AG08396 (cell line): Measurements from ENCODE around the gene CLIP1.
A peak's percentile ranks its signal among the peaks of the same experiment; 100 is the strongest.
"Not testable (repeated sequence)": the region's sequence is repeated elsewhere in the genome, so short reads cannot be mapped to it uniquely, and the experiment has no call there.

ENCODE experiments used
- DNase-seq: peaks from one replicate; pipeline ENCODE4 v3.0.0; 2012; ENCODE audit warnings: low spot score, mixed read lengths

The CLIP1 gene

GRCh38 chr12:122310626-122311333 lies 111.7 kb downstream of the CLIP1 start:
- DNase-seq, result no peak

GRCh38 chr12:122309564-122310121 lies 112.8 kb downstream of the CLIP1 start:
- no peak for DNase-seq

GRCh38 chr12:122308811-122309210 lies 113.7 kb downstream of the CLIP1 start:
- DNase-seq, result no peak

- no peak for DNase-seq
Measured at GRCh38 chr12:122306407-122306806, 116.1 kb downstream of the CLIP1 start.

- no peak for DNase-seq
Measured at GRCh38 chr12:122304924-122305323, 117.5 kb downstream of the CLIP1 start.

- no peak for DNase-seq
Measured at GRCh38 chr12:122303068-122303467, 119.4 kb downstream of the CLIP1 start.

- DNase-seq, result no peak
Measured at GRCh38 chr12:122298071-122298748, 124.3 kb downstream of the CLIP1 start.

GRCh38 chr12:122297494-122297893 lies 125.0 kb downstream of the CLIP1 start:
- no peak for DNase-seq

- no peak for DNase-seq
Measured at GRCh38 chr12:122295877-122296276, 126.6 kb downstream of the CLIP1 start.

GRCh38 chr12:122293081-122293480 lies 129.4 kb downstream of the CLIP1 start:
- no peak for DNase-seq

- DNase-seq, result no peak
Measured at GRCh38 chr12:122291431-122291830, 131.0 kb downstream of the CLIP1 start.

GRCh38 chr12:122283680-122284079 lies 138.8 kb downstream of the CLIP1 start:
- no peak for DNase-seq

- DNase-seq, result peak; percentile 58
Measured at GRCh38 chr12:122282061-122282460, 140.4 kb downstream of the CLIP1 start.

- DNase-seq, result no peak
Measured at GRCh38 chr12:122276242-122276641, 146.2 kb downstream of the CLIP1 start.

GRCh38 chr12:122275459-122275858 lies 147.0 kb downstream of the CLIP1 start:
- no peak for DNase-seq

GRCh38 chr12:122266230-122266901 lies 156.1 kb downstream of the CLIP1 start, which contains the start of gene VPS33A:
Gene VPS33A, minus strand, starts transcription at chr12:122266494. Its CDS starts 86 bp downstream, at chr12:122266408.
- DNase-seq, result peak; percentile 94

GRCh38 chr12:122265886-122266229 lies 156.6 kb downstream of the CLIP1 start:
- peak; percentile 25 for DNase-seq

- DNase-seq, result no peak
Measured at GRCh38 chr12:122265476-122265875, 157.0 kb downstream of the CLIP1 start.

- DNase-seq, result not testable (repeated sequence)
Measured at GRCh38 chr12:122260735-122261134, 161.7 kb downstream of the CLIP1 start.

- not testable (repeated sequence) for DNase-seq
Measured at GRCh38 chr12:122258939-122259338, 163.5 kb downstream of the CLIP1 start.

GRCh38 chr12:122258462-122258861 lies 164.0 kb downstream of the CLIP1 start:
- not testable (repeated sequence) for DNase-seq

GRCh38 chr12:122250536-122250935 lies 171.9 kb downstream of the CLIP1 start:
- no peak for DNase-seq

- no peak for DNase-seq
Measured at GRCh38 chr12:122250047-122250446, 172.4 kb downstream of the CLIP1 start.
